ENCODE measurements around the gene PLEKHA7. TPM values are rescaled to one million over a fixed set of nuclear protein-coding genes. Genes with fewer than 3 reads are reported as not detected.

PLEKHA7 gene
- polyA plus RNA-seq, 1 experiment, result 0.05 TPM

DNA sequence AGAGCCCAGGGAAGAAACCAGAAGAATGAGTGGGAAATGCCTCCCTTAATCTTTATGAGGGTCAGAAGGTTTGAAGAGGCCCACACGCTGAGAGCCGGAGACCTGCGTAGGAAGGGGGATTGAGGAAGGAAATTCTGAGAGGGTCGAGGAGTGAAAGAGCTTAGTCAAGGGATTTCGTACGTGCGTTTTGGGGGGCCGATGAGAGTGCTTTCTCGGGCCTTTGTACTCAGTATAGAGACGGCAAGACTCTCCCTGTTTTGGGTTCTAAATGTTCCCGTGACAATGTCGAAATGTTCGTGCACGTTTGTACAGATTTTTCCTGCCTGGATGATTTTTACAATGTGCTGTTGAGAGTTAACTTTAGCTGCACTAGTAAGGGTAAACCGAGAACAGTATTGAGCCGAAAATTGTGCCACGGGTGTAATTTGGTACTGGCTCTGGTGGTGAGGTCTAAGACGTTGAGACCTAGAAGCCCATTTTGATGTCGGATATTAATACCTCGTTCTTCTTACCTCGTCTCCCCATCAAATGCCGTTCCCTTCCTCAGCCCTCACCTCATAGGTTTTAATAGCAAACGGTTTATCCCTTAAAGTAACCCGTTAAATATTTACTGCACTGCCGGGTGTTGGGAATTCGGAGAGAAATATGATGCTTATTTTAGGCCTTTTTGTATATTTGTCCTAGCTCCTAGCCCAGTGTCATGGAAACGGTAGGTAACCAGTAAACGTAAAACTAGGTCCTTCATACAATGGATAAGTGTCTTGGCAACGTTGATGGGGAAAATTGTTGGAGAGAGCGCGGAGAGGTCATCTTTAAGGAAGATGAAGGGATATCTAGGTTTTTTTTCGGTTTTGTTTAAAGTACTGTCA, 275.0 kb downstream of the PLEKHA7 start:
- ChIA-PET CTCF (interaction anchor here (1.2 kb wide), 2 partner anchors 46 to 49 kb away, joined by 4 to 5 read pairs; no protein-coding TSS in a partner anchor), POLR2A (interaction anchor here (1.7 kb wide), 1 partner anchor 23 kb away, joined by 8 read pairs; no protein-coding TSS in a partner anchor)
- Histone ChIP-seq H3K27me3 (ENCODE audit: control insufficient read depth, insufficient read depth, low read length) (no peaks in the 10 kb centered on the region), H3K27ac (ENCODE audit: low read depth, low read length) (peak overlapping the region; percentile 89), H3K9me3 (ENCODE audit: control insufficient read depth, insufficient read depth, low read length) (no peaks in the 10 kb centered on the region), H3K4me3 (ENCODE audit: low read depth, low read length) (peak overlapping the region; percentile 83)
- TF ChIP-seq, protein P1, sequence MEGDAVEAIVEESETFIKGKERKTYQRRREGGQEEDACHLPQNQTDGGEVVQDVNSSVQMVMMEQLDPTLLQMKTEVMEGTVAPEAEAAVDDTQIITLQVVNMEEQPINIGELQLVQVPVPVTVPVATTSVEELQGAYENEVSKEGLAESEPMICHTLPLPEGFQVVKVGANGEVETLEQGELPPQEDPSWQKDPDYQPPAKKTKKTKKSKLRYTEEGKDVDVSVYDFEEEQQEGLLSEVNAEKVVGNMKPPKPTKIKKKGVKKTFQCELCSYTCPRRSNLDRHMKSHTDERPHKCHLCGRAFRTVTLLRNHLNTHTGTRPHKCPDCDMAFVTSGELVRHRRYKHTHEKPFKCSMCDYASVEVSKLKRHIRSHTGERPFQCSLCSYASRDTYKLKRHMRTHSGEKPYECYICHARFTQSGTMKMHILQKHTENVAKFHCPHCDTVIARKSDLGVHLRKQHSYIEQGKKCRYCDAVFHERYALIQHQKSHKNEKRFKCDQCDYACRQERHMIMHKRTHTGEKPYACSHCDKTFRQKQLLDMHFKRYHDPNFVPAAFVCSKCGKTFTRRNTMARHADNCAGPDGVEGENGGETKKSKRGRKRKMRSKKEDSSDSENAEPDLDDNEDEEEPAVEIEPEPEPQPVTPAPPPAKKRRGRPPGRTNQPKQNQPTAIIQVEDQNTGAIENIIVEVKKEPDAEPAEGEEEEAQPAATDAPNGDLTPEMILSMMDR (IDR thresholded peaks at IDR 0.05; ENCODE audit: low read depth, low read length), result no peak
- DNase-seq (ENCODE audit: low read depth, low spot score), result no peak

DNA sequence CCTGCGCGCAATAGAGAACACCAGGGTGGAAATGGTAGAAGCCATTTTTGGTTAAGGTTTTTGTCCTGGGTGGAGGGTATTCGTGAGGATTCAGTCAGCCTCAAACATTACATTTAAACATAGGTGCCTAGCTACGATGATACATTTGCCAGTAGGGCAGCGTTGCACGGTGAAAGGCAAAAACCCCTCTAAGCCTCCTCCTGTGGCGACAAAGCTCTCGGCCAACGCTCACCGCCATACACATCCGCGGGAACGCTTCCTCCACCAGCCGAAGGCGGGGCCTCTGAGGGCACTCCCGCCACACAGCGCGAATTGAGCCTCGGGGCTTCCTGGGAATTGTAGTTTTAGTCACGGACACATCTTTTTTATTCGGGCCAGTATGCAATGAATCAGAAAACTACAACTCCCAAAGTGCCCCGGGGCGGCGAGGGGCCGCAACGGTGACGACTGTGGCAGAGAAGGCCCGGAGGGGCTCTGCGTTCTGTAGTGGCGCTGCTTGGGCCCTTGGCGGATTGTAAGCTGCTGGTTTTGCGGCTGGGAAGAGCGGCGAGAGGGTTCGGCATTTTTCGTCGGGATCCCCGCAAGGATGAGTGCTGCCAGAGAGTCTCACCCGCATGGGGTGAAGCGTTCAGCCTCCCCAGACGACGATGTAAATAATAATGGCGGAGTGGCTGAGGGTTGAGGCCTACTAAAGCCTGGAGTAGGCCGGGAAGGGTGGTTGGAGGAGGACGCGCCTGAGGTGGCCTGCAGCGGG, 275.8 kb downstream of the PLEKHA7 start, which contains the start of gene C11orf58:
C11orf58 (plus strand) TSS at position 455 of the 754 bp plus-strand sequence; CDS start at position 587, 132 bp downstream.
- ChIA-PET CTCF (interaction anchor here (1.0 to 1.3 kb wide), 6 partner anchors 46 to 1089 kb away, joined by 4 to 5 read pairs (median 4); no protein-coding TSS in a partner anchor), POLR2A (interaction anchor here (1.7 kb wide), 1 partner anchor 24 kb away, joined by 8 read pairs; no protein-coding TSS in a partner anchor)
- H3K9me3 ChIP-seq (ENCODE audit: control insufficient read depth, insufficient read depth, low read length), result no peaks in the 10 kb centered on the region
- peak within 1 kb of the TSS; percentile 83 for H3K4me3 ChIP-seq (ENCODE audit: low read depth, low read length)
- DNase-seq (ENCODE audit: low read depth, low spot score), result peak; percentile 87
- TF ChIP-seq, protein P1 (IDR thresholded peaks at IDR 0.05; ENCODE audit: low read depth, low read length), result no peak
- H3K27ac ChIP-seq (ENCODE audit: low read depth, low read length), result peak within 1 kb of the TSS; percentile 89
- no peaks in the 10 kb centered on the region for H3K27me3 ChIP-seq (ENCODE audit: control insufficient read depth, insufficient read depth, low read length)

DNA sequence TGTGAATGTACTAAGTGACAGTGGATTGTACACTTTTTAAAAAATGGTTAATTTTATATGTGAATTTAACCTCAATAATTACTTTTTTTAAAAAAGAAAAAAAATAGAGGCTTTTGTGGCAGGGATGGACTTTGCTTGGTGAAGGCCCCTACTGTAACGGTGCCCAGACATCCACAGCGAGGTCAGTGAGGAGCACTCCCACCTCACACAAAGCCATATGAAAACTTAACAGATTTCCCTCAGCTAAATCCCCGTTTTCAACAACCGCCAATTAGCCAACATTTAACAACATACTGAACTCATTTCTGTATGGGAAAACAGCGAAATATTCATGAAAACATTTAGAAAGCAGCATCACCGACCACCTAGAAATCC, 276.4 kb downstream of the PLEKHA7 start:
- TF ChIP-seq, protein P1 (IDR thresholded peaks at IDR 0.05; ENCODE audit: low read depth, low read length), result no peak
- no peaks in the 10 kb centered on the region for H3K27me3 ChIP-seq (ENCODE audit: control insufficient read depth, insufficient read depth, low read length)
- H3K4me3 ChIP-seq (ENCODE audit: low read depth, low read length), result peak overlapping the region; percentile 83
- no peak for DNase-seq (ENCODE audit: low read depth, low spot score)
- POLR2A ChIA-PET, result interaction anchor here (1.7 kb wide), 1 partner anchor 25 kb away, joined by 8 read pairs; no protein-coding TSS in a partner anchor
- CTCF ChIA-PET, result interaction anchor here (1.0 to 1.3 kb wide), 4 partner anchors 47 to 1088 kb away, joined by 4 to 5 read pairs (median 4); no protein-coding TSS in a partner anchor
- peak overlapping the region; percentile 62 for H3K27ac ChIP-seq (ENCODE audit: low read depth, low read length)
- H3K9me3 ChIP-seq (ENCODE audit: control insufficient read depth, insufficient read depth, low read length), result no peaks in the 10 kb centered on the region

Other genes with a start within 250 kb of the PLEKHA7 start
- 919 and 986 TPM in 2 replicates for gene RPS13, start 63.3 kb upstream of the PLEKHA7 start, polyA plus RNA-seq (2011; rRNA removed)
- gene PIK3C2A, start 193.6 kb upstream of the PLEKHA7 start, polyA plus RNA-seq (2011; rRNA removed), result 25.1 and 42.3 TPM in 2 replicates

Measured in AG04450 (cell line).